Testis (tissue), 3 donors: Measurements from ENCODE around the gene CXCR3. TPM values are rescaled to one million over a fixed set of nuclear protein-coding genes. Genes with fewer than 3 reads are reported as not detected.

Experiments
- DNase-seq: peaks from one replicate; pipeline ENCODE4 v3.0.0-alpha.2; 2019
- H3K27ac ChIP-seq, 2 donors: fragments of 200-600 bp; sonication (generic); one replicate each; pipeline ENCODE4 v1.5.1; 2019
- H3K27me3 ChIP-seq: fragments of 200-600 bp; sonication (generic); one replicate; pipeline ENCODE4 v1.5.1; 2019
- H3K36me3 ChIP-seq: fragments of 200-600 bp; sonication (generic); one replicate; pipeline ENCODE4 v1.5.1; 2017; ENCODE audit warnings: low read depth; ENCODE audit errors: missing control alignments
- H3K4me1 ChIP-seq: fragments of 200-600 bp; sonication (generic); one replicate; pipeline ENCODE4 v1.5.1; 2019
- H3K4me3 ChIP-seq, 2 donors: fragments of 200-600 bp; sonication (generic); one replicate each; pipeline ENCODE4 v1.5.1; 2017 to 2019
- H3K9me3 ChIP-seq: fragments of 200-600 bp; sonication (generic); one replicate; pipeline ENCODE4 v1.5.1; 2017
- CTCF ChIP-seq, 3 experiments: fragments of 450-650 bp in 2 of 3; fragments of 200-600 bp in 1 of 3; sonication (generic) in 1 of 3; IDR thresholded peaks; one replicate each; pipeline ENCODE4 v1.5.1; 2016 to 2019; ENCODE audit warnings: antibody characterized with exemption in 3 of 3, mild to moderate bottlenecking in 2 of 3, moderate library complexity in 1 of 3
- POLR2A ChIP-seq: fragments of 450-650 bp; IDR thresholded peaks from one replicate; pipeline ENCODE4 v1.6.1; 2017; ENCODE audit warnings: antibody characterized with exemption, mild to moderate bottlenecking, moderate library complexity
- WGBS, 2 donors: methylation state at CpG; one replicate each; pipeline ENCODE4 v1.1.5; 2018; 5-methylcytosine and 5-hydroxymethylcytosine counted together
- intact Hi-C: fragments of 100-400 bp; cut with DNase I; formaldehyde crosslinking; loops from one replicate; pipeline ENCODE4 v1.15.1; 2023; ENCODE audit warnings: low total_unique reads
- polyA plus RNA-seq: library from polyadenylated mRNA; stranded (reverse); fragments of 350-450 nt; fragmentation: Illumina TruSeq; extraction: RNeasy Lipid Tissue Mini Kit (QIAGEN cat#74804); gene quantifications from one replicate; pipeline ENCODE4 v1.2.3, GENCODE V29; 2014; ENCODE audit warnings: low read depth, low replicate concordance; ENCODE audit not compliant: insufficient read depth
- total RNA-seq, 2 donors: library from RNA; depleted of rRNA; stranded (reverse); fragments of >200 nt; gene quantifications; one replicate each; pipeline ENCODE4 v1.2.3, GENCODE V29; 2016

Gene CXCR3
- total and polyA plus RNA-seq, 3 donors from 2014 or later, result 0.24 to 1.3 (median 0.43) TPM

GRCh38 chrX:71637253-71637618 lies 18.9 kb upstream of the CXCR3 start:
- H3K27ac ChIP-seq, result no peak overlapping the region

GRCh38 chrX:71636438-71637252 lies 18.3 kb upstream of the CXCR3 start:
- TF ChIP-seq CTCF (IDR thresholded peaks at IDR 0.05) (no peak), POLR2A (no peak)
- Histone ChIP-seq H3K27ac (no peak overlapping the region), H3K27me3 (no peaks in the 10 kb centered on the region), H3K4me3 (no peak overlapping the region), H3K36me3 (no peaks in the 10 kb centered on the region), H3K9me3 (no peaks in the 10 kb centered on the region), H3K4me1 (no peaks in the 10 kb centered on the region)
- intact Hi-C loops, result no loop called here
- no peak for DNase-seq
- WGBS, 2 donors, result 82 to 85% methylated on average over 7 to 9 of the region's 9 CpGs

More at GRCh38 chrX:71637253-71637618, 18.9 kb upstream of the CXCR3 start:
- intact Hi-C loops, result no loop called here
- no peaks in the 10 kb centered on the region for H3K36me3 ChIP-seq
- H3K4me3 ChIP-seq, result no peak overlapping the region
- no peak for DNase-seq
- H3K27me3 ChIP-seq, result no peaks in the 10 kb centered on the region
- no peak for TF ChIP-seq CTCF (IDR thresholded peaks at IDR 0.05)
- TF ChIP-seq POLR2A, result no peak
- 74 to 84% methylated on average over 3 of the region's 3 CpGs for WGBS, 2 donors
- H3K4me1 ChIP-seq, result no peaks in the 10 kb centered on the region
- H3K9me3 ChIP-seq, result no peaks in the 10 kb centered on the region

GRCh38 chrX:71634366-71634765 lies 16.1 kb upstream of the CXCR3 start:
- no peaks in the 10 kb centered on the region for H3K4me1 ChIP-seq
- no peaks in the 10 kb centered on the region for H3K27me3 ChIP-seq
- no peaks in the 10 kb centered on the region for H3K9me3 ChIP-seq
- WGBS, 2 donors, result 88 to 90% methylated on average over 4 to 6 of the region's 6 CpGs
- no peak for TF ChIP-seq POLR2A
- no peak for TF ChIP-seq CTCF (IDR thresholded peaks at IDR 0.05)
- H3K4me3 ChIP-seq, result no peak overlapping the region
- DNase-seq, result no peak
- no peak overlapping the region for H3K27ac ChIP-seq
- no peaks in the 10 kb centered on the region for H3K36me3 ChIP-seq
- intact Hi-C loops, result no loop called here

- DNase-seq, result no peak
- no peak overlapping the region for H3K27ac ChIP-seq
- H3K9me3 ChIP-seq, result no peaks in the 10 kb centered on the region
- H3K27me3 ChIP-seq, result no peaks in the 10 kb centered on the region
- H3K4me3 ChIP-seq, result no peak overlapping the region
- H3K36me3 ChIP-seq, result no peaks in the 10 kb centered on the region
- no peaks in the 10 kb centered on the region for H3K4me1 ChIP-seq
- TF ChIP-seq POLR2A, result no peak
- TF ChIP-seq CTCF (IDR thresholded peaks at IDR 0.05), result no peak
- intact Hi-C loops, result no loop called here
- 76 to 77% methylated on average over 9 to 10 of the region's 10 CpGs for WGBS, 2 donors
Observed at GRCh38 chrX:71632923-71633657, 14.8 kb upstream of the CXCR3 start.
